Neuronal stem cell (in vitro differentiated cells): Measurements from ENCODE around the gene GPR65.

Source experiments
- DNase-seq: peaks from one replicate; pipeline ENCODE4 v3.0.0-alpha.2; 2013; ENCODE audit warnings: low spot score
- H2AFZ ChIP-seq: one replicate; pipeline ENCODE4 v1.6.1; 2013; ENCODE audit warnings: mild to moderate bottlenecking, low read length, inconsistent platforms
- H2AK5ac ChIP-seq: 2 replicates; pipeline ENCODE4 v1.6.1; 2013; ENCODE audit warnings: low read depth, mild to moderate bottlenecking, inconsistent platforms, low read length, moderate library complexity, mixed read lengths
- H2BK120ac ChIP-seq: 2 replicates; pipeline ENCODE4 v1.6.1; 2013; ENCODE audit warnings: low read depth, mild to moderate bottlenecking, inconsistent platforms, low read length, moderate library complexity, mixed read lengths
- H2BK12ac ChIP-seq: one replicate; pipeline ENCODE4 v1.6.1; 2013; ENCODE audit warnings: low read length, inconsistent platforms
- H2BK15ac ChIP-seq: 2 replicates; pipeline ENCODE4 v1.6.1; 2013; ENCODE audit warnings: mild to moderate bottlenecking, low read length, inconsistent platforms, mixed read lengths
- H2BK5ac ChIP-seq: one replicate; pipeline ENCODE4 v1.6.1; 2013; ENCODE audit warnings: inconsistent platforms, mild to moderate bottlenecking, low read length, moderate library complexity
- H3K14ac ChIP-seq: one replicate; pipeline ENCODE4 v1.6.1; 2013; ENCODE audit warnings: low read length, inconsistent platforms
- H3K18ac ChIP-seq: 2 replicates; pipeline ENCODE4 v1.6.1; 2013; ENCODE audit warnings: low read length, inconsistent platforms
- H3K23ac ChIP-seq: 2 replicates; pipeline ENCODE4 v1.6.1; 2013; ENCODE audit warnings: low read depth, mild to moderate bottlenecking, mixed read lengths, low read length, inconsistent platforms; ENCODE audit not compliant: poor library complexity
- H3K27ac ChIP-seq: replicated peaks from 3 replicates; pipeline ENCODE4 v1.5.1; 2013; ENCODE audit warnings: low read length, inconsistent platforms
- H3K27me3 ChIP-seq, 3 experiments: 2 replicates each; pipeline ENCODE4 v1.6.1; 2013; ENCODE audit warnings: low read length in 3 of 3, mild to moderate bottlenecking in 2 of 3, inconsistent platforms in 1 of 3, low read depth in 1 of 3, mixed read lengths in 1 of 3, moderate library complexity in 1 of 3; ENCODE audit not compliant: control insufficient read depth in 3 of 3, insufficient read depth in 3 of 3
- H3K36me3 ChIP-seq, 2 donors: replicated peaks in 1 of 2; 2 replicates each; pipeline ENCODE4 v1.6.1; 2013; ENCODE audit warnings: low read length in 2 of 2; ENCODE audit not compliant: control insufficient read depth in 2 of 2, insufficient read depth in 2 of 2
- H3K4ac ChIP-seq: 2 replicates; pipeline ENCODE4 v1.6.1; 2013; ENCODE audit warnings: inconsistent platforms, mild to moderate bottlenecking, low read length, moderate library complexity
- H3K4me1 ChIP-seq, 2 donors: 1 replicate in 1 of 2; 2 replicates in 1 of 2; pipeline ENCODE4 v1.6.1; 2013; ENCODE audit warnings: low read length in 2 of 2, low read depth in 1 of 2; ENCODE audit not compliant: control insufficient read depth in 2 of 2, insufficient read depth in 1 of 2
- H3K4me2 ChIP-seq: one replicate; pipeline ENCODE4 v1.6.1; 2013; ENCODE audit warnings: mild to moderate bottlenecking, low read length, inconsistent platforms; ENCODE audit not compliant: insufficient read depth, poor library complexity, severe bottlenecking
- H3K4me3 ChIP-seq, 2 donors: 2 replicates each; pipeline ENCODE4 v1.5.1; 2013; ENCODE audit warnings: low read length in 2 of 2, mild to moderate bottlenecking in 2 of 2, inconsistent platforms in 1 of 2, moderate library complexity in 1 of 2
- H3K79me1 ChIP-seq: one replicate; pipeline ENCODE4 v1.6.1; 2013; ENCODE audit warnings: low read depth, mild to moderate bottlenecking, inconsistent platforms, low read length, moderate library complexity
- H3K9ac ChIP-seq: one replicate; pipeline ENCODE4 v1.6.1; 2013; ENCODE audit warnings: mild to moderate bottlenecking, low read depth, low read length, inconsistent platforms; ENCODE audit not compliant: poor library complexity
- H3K9me3 ChIP-seq, 2 donors: replicated peaks in 1 of 2; 2 replicates each; pipeline versions ENCODE3 to v1.6.1; 2013; ENCODE audit warnings: low read length in 2 of 2, mild to moderate bottlenecking in 2 of 2, inconsistent platforms in 1 of 2, low read depth in 1 of 2, mixed read lengths in 1 of 2, moderate library complexity in 1 of 2; ENCODE audit not compliant: control insufficient read depth in 2 of 2, insufficient read depth in 1 of 2
- H4K8ac ChIP-seq: one replicate; pipeline ENCODE4 v1.6.1; 2013; ENCODE audit warnings: low read depth, mild to moderate bottlenecking, inconsistent platforms, low read length, moderate library complexity
- H4K91ac ChIP-seq: one replicate; pipeline ENCODE4 v1.6.1; 2013; ENCODE audit warnings: low read length, low read depth, mild to moderate bottlenecking, inconsistent platforms; ENCODE audit not compliant: poor library complexity
- WGBS, 2 donors: extraction: QIAGEN DNeasy Blood & Tissue Kit; methylation state at CpG; one replicate each; pipeline ENCODE4 v1.1.7; 2013; ENCODE audit warnings: missing lambda C conversion rate in 2 of 2, mixed read lengths in 1 of 2; ENCODE audit not compliant: insufficient read length in 2 of 2, insufficient replicate concordance in 1 of 2; ENCODE audit errors: extremely low coverage in 2 of 2; 5-methylcytosine and 5-hydroxymethylcytosine counted together

GPR65 gene

GRCh38 chr14:87966816-87967215 lies 38.1 kb upstream of the GPR65 start:
- H2BK120ac ChIP-seq = no peak overlapping the region
- H3K27me3 ChIP-seq = no peaks in the 10 kb centered on the region
- H3K18ac ChIP-seq = no peak overlapping the region
- no peak overlapping the region for H3K23ac ChIP-seq
- no peaks in the 10 kb centered on the region for H3K36me3 ChIP-seq
- H4K91ac ChIP-seq = no peak overlapping the region
- no peak overlapping the region for H3K9ac ChIP-seq
- no peak overlapping the region for H2BK12ac ChIP-seq
- no peaks in the 10 kb centered on the region for H3K79me1 ChIP-seq
- H4K8ac ChIP-seq = no peak overlapping the region
- no peak overlapping the region for H3K4me3 ChIP-seq
- H2AFZ ChIP-seq = no peak overlapping the region
- no peaks in the 10 kb centered on the region for H3K4me1 ChIP-seq
- no peak overlapping the region for H3K27ac ChIP-seq
- DNase-seq = no peak
- H2BK5ac ChIP-seq = no peak overlapping the region
- no CpG with 5 or more reads among the region's 3 CpGs for whole genome bisulfite sequencing, 2 donors
- no peaks in the 10 kb centered on the region for H3K9me3 ChIP-seq
- no peak overlapping the region for H3K4ac ChIP-seq
- no peak overlapping the region for H3K4me2 ChIP-seq
- no peak overlapping the region for H2BK15ac ChIP-seq
- no peak overlapping the region for H2AK5ac ChIP-seq
- no peak overlapping the region for H3K14ac ChIP-seq

DNA sequence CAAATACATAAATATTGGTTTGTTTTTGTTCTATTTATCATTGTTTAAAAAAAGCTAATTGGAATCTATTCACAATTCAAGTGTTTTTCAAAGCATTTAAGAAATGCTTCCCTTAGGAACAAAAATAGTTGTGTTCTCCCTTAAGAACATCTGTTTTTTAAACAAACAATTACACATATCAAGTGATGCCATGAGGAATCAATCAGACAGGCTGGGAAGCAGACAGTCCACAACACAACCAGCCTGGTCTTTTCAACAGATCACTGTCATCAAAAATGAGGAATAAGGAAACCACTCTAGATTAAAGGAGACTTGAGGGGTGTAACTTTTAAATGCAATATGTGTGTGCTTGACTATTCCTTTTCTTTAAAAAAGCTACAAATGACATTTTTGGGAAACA lies 37.4 kb upstream of the GPR65 start:
- Histone ChIP-seq H2BK15ac (no peak overlapping the region), H2AFZ (no peak overlapping the region), H3K9ac (no peak overlapping the region), H3K79me1 (no peaks in the 10 kb centered on the region), H4K8ac (no peak overlapping the region), H2BK5ac (no peak overlapping the region), H2BK12ac (no peak overlapping the region), H3K4me2 (no peak overlapping the region), H3K23ac (no peak overlapping the region), H3K36me3 (no peaks in the 10 kb centered on the region), H2BK120ac (no peak overlapping the region), H3K4me1 (no peaks in the 10 kb centered on the region), H2AK5ac (no peak overlapping the region), H3K14ac (no peak overlapping the region), H3K4ac (no peak overlapping the region), H3K27me3 (no peaks in the 10 kb centered on the region), H3K4me3 (no peak overlapping the region), H3K9me3 (no peaks in the 10 kb centered on the region), H3K18ac (no peak overlapping the region), H3K27ac (no peak overlapping the region), H4K91ac (no peak overlapping the region)
- no peak for DNase-seq

DNA sequence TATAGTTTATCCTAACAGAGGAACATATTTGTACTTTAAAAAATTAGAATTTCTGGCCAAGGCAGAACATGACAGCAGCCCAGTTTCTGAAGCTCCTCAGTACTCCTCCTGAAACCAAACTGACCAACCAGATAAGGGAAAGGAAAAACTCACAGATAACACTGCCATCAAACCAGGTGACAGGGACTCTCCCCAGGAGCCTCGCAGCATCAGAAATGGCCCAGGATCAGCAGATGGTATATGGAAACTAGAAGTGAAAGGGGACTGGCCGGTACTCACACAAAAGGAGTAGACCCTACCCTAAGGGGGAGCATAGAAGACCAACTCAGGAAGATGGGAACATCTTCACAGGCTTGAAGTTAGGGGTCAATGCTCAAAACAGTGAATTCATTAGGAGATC lies 33.9 kb upstream of the GPR65 start:
- Histone ChIP-seq H3K27me3 (no peaks in the 10 kb centered on the region), H3K9me3 (no peaks in the 10 kb centered on the region), H2AFZ (no peak overlapping the region), H3K9ac (no peak overlapping the region), H3K36me3 (no peaks in the 10 kb centered on the region), H3K27ac (no peak overlapping the region), H3K23ac (no peak overlapping the region), H2BK12ac (no peak overlapping the region), H3K4ac (no peak overlapping the region), H3K4me2 (no peak overlapping the region), H4K8ac (no peak overlapping the region), H3K79me1 (no peaks in the 10 kb centered on the region), H3K14ac (no peak overlapping the region), H3K4me3 (no peak overlapping the region), H3K18ac (no peak overlapping the region), H4K91ac (no peak overlapping the region), H2AK5ac (no peak overlapping the region), H2BK5ac (no peak overlapping the region), H2BK15ac (no peak overlapping the region), H3K4me1 (no peaks in the 10 kb centered on the region), H2BK120ac (no peak overlapping the region)
- DNase-seq = no peak
- no CpG with 5 or more reads among the region's 2 CpGs for WGBS, 2 donors

- no peak overlapping the region for H3K4ac ChIP-seq
- no peak overlapping the region for H2AFZ ChIP-seq
- H2AK5ac ChIP-seq = no peak overlapping the region
- DNase-seq = no peak
- no peaks in the 10 kb centered on the region for H3K4me1 ChIP-seq
- no peak overlapping the region for H3K27ac ChIP-seq
- no peak overlapping the region for H2BK12ac ChIP-seq
- no peak overlapping the region for H3K4me2 ChIP-seq
- no peak overlapping the region for H3K18ac ChIP-seq
- H2BK5ac ChIP-seq = no peak overlapping the region
- no peak overlapping the region for H4K91ac ChIP-seq
- no peaks in the 10 kb centered on the region for H3K27me3 ChIP-seq
- H3K14ac ChIP-seq = no peak overlapping the region
- no peak overlapping the region for H3K9ac ChIP-seq
- H2BK15ac ChIP-seq = no peak overlapping the region
- no peaks in the 10 kb centered on the region for H3K79me1 ChIP-seq
- no peak overlapping the region for H3K4me3 ChIP-seq
- H3K23ac ChIP-seq = no peak overlapping the region
- peaks cover 0 to 2% of the 10 kb centered on the region in 2 donors for H3K36me3 ChIP-seq
- no peak overlapping the region for H4K8ac ChIP-seq
- no peak overlapping the region for H2BK120ac ChIP-seq
- no peaks in the 10 kb centered on the region for H3K9me3 ChIP-seq
Measured at GRCh38 chr14:87975636-87976035, 29.3 kb upstream of the GPR65 start.
